CD4-positive, alpha-beta T cell treated with Interleukin-4 for 4 hours (primary cell): ENCODE data around the gene TTC21A.
"Not testable (repeated sequence)": the region's sequence is repeated elsewhere in the genome, so short reads cannot be mapped to it uniquely, and the experiment has no call there.

Experiments used
- DNase-seq: peaks from one replicate; pipeline ENCODE4 v3.0.0-alpha.2; 2020

TTC21A gene

GRCh38 chr3:39157359-39157758, 49.9 kb downstream of the TTC21A start:
- DNase-seq, result no peak

GRCh38 chr3:39158148-39158715, 50.8 kb downstream of the TTC21A start:
- no peak for DNase-seq

GRCh38 chr3:39164414-39164813, 56.9 kb downstream of the TTC21A start:
- DNase-seq, result no peak

GRCh38 chr3:39165518-39165917, 58.0 kb downstream of the TTC21A start:
- no peak for DNase-seq

- DNase-seq, result no peak
These were observed 58.7 kb downstream of the TTC21A start for GRCh38 chr3:39166134-39166710.

GRCh38 chr3:39166932-39167532, 59.6 kb downstream of the TTC21A start:
- DNase-seq, result no peak

GRCh38 chr3:39168156-39168780, 60.8 kb downstream of the TTC21A start:
- DNase-seq, result no peak

GRCh38 chr3:39169712-39170111, 62.2 kb downstream of the TTC21A start:
- no peak for DNase-seq

GRCh38 chr3:39170461-39170860, 63.0 kb downstream of the TTC21A start:
- DNase-seq, result no peak

GRCh38 chr3:39170877-39171276, 63.4 kb downstream of the TTC21A start:
- DNase-seq, result not testable (repeated sequence)

GRCh38 chr3:39171860-39172259, 64.4 kb downstream of the TTC21A start:
- DNase-seq, result no peak

- DNase-seq, result no peak
These were observed 66.0 kb downstream of the TTC21A start for GRCh38 chr3:39173318-39174125.

- no peak for DNase-seq
These were observed 68.7 kb downstream of the TTC21A start for GRCh38 chr3:39176025-39176714.

GRCh38 chr3:39177708-39178332, 70.3 kb downstream of the TTC21A start:
- DNase-seq, result peak; percentile 72

GRCh38 chr3:39178553-39178952, 71.1 kb downstream of the TTC21A start:
- no peak for DNase-seq

- DNase-seq, result no peak
These were observed 72.7 kb downstream of the TTC21A start for GRCh38 chr3:39180183-39180545.

GRCh38 chr3:39180546-39181346, 73.3 kb downstream of the TTC21A start:
- DNase-seq, result peak; percentile 92

GRCh38 chr3:39181408-39182335, 74.2 kb downstream of the TTC21A start:
- DNase-seq, result no peak

- DNase-seq, result no peak
These were observed 76.0 kb downstream of the TTC21A start for GRCh38 chr3:39183211-39184080.
